ENCODE measurements around the gene UACA.

DNA sequence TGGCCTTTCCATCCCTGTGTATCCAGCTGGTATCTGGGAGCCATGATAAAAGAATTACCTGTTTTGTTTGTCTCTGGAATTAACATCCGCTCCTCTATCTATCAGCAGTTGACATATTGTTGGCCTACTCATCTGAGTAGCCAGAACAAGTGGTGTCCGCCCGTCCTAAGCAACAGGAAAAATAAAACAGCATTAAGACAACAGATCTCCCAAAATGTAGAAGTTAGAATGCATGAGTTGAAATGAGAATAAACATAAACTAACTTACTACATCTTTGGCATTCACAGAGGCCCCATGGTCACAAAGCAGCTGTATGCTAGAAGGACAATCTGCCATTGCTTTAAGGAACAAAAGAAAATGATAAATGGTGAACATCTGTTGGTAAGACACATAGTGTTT is 75.9 kb downstream of the UACA start:
- TF ChIP-seq, protein P1, sequence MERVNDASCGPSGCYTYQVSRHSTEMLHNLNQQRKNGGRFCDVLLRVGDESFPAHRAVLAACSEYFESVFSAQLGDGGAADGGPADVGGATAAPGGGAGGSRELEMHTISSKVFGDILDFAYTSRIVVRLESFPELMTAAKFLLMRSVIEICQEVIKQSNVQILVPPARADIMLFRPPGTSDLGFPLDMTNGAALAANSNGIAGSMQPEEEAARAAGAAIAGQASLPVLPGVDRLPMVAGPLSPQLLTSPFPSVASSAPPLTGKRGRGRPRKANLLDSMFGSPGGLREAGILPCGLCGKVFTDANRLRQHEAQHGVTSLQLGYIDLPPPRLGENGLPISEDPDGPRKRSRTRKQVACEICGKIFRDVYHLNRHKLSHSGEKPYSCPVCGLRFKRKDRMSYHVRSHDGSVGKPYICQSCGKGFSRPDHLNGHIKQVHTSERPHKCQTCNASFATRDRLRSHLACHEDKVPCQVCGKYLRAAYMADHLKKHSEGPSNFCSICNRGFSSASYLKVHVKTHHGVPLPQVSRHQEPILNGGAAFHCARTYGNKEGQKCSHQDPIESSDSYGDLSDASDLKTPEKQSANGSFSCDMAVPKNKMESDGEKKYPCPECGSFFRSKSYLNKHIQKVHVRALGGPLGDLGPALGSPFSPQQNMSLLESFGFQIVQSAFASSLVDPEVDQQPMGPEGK (CRISPR knock-in tag; IDR thresholded peaks at IDR 0.05; ENCODE audit: borderline replicate concordance) = no peak
- TF ChIP-seq, protein P2, sequence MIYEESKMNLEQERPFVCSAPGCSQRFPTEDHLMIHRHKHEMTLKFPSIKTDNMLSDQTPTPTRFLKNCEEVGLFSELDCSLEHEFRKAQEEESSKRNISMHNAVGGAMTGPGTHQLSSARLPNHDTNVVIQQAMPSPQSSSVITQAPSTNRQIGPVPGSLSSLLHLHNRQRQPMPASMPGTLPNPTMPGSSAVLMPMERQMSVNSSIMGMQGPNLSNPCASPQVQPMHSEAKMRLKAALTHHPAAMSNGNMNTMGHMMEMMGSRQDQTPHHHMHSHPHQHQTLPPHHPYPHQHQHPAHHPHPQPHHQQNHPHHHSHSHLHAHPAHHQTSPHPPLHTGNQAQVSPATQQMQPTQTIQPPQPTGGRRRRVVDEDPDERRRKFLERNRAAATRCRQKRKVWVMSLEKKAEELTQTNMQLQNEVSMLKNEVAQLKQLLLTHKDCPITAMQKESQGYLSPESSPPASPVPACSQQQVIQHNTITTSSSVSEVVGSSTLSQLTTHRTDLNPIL (CRISPR knock-in tag; IDR thresholded peaks at IDR 0.05; ENCODE audit: low read depth) = no peak
- TF ChIP-seq ZNF565 (CRISPR knock-in tag; conservative IDR thresholded peaks at IDR 0.05; ENCODE audit: low read depth) (no peak), RARB (CRISPR knock-in tag; IDR thresholded peaks at IDR 0.05) (no peak), ZC3H10 (CRISPR knock-in tag; IDR thresholded peaks at IDR 0.05) (no peak)

Data from SK-N-SH treated with all-trans-retinoic acid at 6 μM for 48 hours (cell line).